Stimulated activated CD4-positive, alpha-beta T cell treated with anti-CD3 and anti-CD28 coated beads, TNF-alpha, amount 100 ng/mL, for 48 hours (primary cell): Measurements from ENCODE around the gene ZFPL1.

Experiments used
- DNase-seq, 3 donors: peaks; one replicate each; pipeline ENCODE4 v3.0.0-alpha.2; 2020; ENCODE audit warnings: low read depth in 3 of 3

ZFPL1 gene

GRCh38 chr11:65095427-65095826 lies 11.4 kb downstream of the ZFPL1 start:
- DNase-seq: no peak

- peak; percentile 65 to 86 (median 76) for DNase-seq
These were observed 12.2 kb downstream of the ZFPL1 start, which contains the start of gene VPS51 for GRCh38 chr11:65095974-65096806. TSS of gene VPS51 (plus strand) at chr11:65096214. CDS start at chr11:65096251, 37 bp downstream.

- no peak for DNase-seq
These were observed 12.9 kb downstream of the ZFPL1 start for GRCh38 chr11:65096926-65097325.

DNA sequence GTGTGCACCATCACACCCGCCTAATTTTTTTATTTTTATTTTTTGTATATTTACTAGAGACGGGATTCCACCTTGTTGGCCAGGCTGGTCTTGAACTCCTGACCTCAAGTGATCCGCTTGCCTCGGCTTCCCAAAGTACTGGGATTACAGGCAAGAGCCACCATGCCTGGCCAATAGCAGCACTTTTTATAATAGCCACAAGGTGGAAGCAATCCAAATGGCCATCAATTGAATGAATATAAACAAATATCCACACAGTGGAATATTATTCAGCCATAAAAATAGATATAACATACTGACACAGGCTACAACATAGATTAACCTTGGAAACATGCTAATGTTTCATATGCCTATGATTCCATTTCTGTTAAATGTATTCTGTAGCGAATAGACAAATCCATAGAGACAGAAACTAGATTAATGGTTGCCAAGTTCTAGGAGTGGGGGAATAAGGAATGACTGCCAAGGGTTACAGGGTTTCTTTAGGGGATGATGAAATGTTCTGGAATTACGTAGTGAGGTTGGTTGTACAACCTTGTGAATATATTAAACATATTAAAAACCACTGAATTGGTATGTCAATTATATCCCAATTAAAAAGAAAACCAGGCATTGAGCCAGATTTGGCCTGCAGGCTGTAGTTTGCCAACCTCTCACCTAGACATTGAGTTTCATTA lies 16.8 kb downstream of the ZFPL1 start:
- no peak for DNase-seq

DNA sequence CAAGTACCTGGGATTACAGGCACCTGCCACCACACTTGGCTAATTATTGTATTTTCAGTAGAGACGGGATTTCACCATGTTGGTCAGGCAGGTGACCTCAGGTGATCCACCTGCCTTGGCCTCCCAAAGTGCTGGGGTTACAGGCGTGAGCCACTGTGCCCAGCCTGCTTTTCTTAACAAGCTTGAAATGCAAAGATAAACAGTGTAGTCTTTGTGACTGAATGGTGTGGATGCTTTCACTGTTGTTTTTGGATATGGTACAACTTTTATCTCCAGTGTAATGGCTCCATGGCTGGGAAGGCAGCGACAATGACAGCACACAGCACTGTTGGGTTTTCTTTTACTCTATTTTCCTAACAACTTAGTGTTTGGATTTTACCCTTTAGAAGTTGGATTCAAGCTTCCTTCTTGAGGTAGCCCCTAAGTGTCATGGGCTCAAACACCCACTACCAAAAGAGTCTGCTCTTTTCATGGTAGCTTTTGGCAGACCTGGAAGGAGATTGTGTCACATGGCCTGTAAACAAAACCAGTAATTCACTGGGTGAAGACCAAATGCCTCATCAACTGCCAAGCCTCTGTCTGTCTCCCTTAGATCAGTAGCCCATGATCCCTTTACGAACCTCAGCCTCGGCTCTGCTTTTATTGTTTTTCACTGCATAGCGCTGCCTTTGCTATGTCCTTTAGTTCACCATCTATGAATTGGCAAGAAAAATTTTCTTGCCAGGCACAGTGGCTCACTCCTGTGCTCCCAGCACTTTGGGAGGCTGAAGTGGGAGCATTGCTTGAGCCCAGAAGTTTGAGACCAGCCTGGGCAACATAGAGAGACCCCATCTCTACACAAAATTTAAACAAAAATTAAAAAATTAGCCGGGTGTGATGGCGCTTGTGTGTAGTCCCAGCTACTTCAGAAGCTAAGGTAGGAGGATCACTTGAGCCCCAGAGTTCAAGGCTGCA lies 18.4 kb downstream of the ZFPL1 start:
- no peak for DNase-seq

GRCh38 chr11:65103476-65103875 lies 19.5 kb downstream of the ZFPL1 start:
- no peak for DNase-seq

DNA sequence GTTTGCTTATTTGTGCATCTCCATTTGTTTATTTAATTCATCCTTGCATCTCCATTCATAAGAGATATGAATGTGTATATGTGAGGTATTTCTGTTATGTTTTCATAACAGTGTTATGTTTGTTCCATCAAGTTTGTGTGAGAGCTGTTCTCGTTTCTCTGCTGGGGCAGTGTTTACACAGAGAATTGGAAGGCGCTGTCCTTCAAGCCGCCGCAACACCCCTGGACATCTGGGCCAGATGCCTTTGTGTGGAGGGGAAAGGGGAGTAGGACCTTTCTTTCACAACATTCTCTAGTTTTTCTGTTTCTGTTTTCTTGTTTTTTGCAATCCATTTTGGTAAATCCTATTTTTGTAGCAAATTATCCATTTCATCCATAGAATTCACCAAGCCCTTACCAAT lies 20.6 kb downstream of the ZFPL1 start:
- no peak for DNase-seq

DNA sequence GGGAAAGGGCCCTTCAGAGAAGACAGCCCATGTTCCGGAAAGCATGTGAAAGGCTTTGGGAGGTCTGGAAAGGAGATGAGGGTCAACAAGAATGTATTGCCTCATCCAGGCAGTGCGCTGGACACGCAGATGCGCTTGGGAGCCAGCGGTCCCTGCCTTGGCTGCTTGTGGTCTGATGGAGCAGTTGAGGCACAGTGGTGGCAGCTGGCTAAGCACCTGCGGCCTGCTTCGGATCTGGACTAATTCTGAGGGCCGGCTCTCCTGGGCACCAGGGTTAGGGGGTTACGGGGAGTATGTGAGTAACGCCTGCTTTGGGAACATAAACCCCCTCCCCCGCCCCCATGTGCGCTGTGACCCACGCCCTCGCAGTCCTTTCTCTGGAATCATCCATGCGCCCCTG lies 23.1 kb downstream of the ZFPL1 start:
- no peak for DNase-seq

GRCh38 chr11:65107751-65108468 lies 23.9 kb downstream of the ZFPL1 start:
- no peak for DNase-seq

DNA sequence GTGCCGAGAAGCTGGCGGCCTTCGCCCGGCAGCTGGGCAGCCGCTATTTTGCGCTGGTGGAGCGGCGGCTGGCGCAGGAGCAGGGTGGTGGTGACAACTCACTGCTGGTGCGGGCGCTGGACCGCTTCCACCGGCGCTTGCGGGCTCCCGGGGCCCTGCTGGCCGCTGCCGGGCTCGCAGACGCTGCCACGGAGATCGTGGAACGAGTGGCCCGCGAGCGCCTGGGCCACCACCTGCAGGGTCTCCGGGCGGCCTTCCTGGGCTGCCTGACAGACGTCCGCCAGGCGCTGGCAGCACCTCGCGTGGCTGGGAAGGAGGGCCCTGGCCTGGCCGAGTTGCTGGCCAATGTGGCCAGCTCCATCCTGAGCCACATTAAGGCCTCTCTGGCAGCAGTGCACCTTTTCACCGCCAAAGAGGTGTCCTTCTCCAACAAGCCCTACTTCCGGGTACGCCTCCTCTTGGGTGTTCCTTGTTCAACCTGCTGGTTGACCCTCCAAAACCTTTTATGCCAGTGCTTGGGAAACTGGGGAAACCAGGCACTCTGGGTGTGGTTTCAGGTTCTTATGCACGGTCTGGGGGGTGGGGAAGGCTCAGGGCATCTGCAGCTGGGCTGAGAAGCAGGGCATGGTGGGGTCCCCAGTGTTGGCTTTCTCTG lies 24.6 kb downstream of the ZFPL1 start:
- DNase-seq: no peak

DNA sequence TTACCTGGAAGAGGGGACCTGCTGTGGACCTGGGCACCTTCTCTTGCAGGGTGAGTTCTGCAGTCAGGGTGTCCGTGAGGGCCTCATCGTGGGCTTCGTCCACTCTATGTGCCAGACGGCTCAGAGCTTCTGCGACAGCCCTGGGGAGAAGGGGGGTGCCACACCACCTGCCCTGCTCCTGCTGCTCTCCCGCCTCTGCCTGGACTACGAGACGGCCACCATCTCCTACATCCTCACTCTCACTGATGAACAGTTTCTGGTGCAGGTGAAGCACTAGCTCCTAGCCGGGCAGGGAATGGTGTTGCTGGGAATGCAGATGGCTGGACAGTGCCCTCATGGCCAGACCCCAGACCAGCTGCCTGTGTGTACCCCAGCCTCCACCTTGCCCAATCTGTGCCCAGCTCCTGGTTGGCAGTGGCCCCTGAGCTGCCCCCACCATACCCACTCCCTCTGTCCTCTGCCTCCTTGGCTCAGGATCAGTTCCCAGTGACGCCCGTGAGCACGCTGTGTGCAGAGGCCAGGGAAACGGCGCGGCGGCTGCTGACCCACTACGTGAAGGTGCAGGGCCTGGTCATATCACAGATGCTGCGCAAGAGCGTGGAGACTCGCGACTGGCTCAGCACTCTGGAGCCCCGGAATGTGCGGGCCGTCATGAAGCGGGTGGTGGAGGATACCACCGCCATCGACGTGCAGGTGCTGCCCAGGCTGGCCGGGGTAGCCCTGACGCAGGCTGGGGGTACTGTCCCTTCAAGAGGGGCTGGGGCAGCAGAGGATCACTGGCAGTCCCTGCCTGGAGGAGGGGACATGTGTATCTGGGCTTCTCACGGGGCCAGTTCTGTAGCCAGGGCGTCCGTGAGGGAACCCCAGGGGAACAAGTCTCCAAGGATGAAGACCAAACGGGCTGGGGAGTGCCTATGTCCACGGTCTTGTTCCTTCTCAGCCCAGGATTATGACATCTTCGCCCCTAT lies 25.5 kb downstream of the ZFPL1 start:
- DNase-seq: no peak

- DNase-seq: peak; percentile 87 to 97 (median 93)
These were observed 26.4 kb downstream of the ZFPL1 start for GRCh38 chr11:65110354-65110861.

GRCh38 chr11:65111159-65111743 lies 27.2 kb downstream of the ZFPL1 start:
- no peak for DNase-seq

- DNase-seq: peak; percentile 86 to 97 (median 88)
These were observed 27.9 kb downstream of the ZFPL1 start, which contains the start of gene TM7SF2 for GRCh38 chr11:65111744-65112545. TSS of gene TM7SF2 (plus strand) at chr11:65111872. CDS start at chr11:65112016, 144 bp downstream.

DNA sequence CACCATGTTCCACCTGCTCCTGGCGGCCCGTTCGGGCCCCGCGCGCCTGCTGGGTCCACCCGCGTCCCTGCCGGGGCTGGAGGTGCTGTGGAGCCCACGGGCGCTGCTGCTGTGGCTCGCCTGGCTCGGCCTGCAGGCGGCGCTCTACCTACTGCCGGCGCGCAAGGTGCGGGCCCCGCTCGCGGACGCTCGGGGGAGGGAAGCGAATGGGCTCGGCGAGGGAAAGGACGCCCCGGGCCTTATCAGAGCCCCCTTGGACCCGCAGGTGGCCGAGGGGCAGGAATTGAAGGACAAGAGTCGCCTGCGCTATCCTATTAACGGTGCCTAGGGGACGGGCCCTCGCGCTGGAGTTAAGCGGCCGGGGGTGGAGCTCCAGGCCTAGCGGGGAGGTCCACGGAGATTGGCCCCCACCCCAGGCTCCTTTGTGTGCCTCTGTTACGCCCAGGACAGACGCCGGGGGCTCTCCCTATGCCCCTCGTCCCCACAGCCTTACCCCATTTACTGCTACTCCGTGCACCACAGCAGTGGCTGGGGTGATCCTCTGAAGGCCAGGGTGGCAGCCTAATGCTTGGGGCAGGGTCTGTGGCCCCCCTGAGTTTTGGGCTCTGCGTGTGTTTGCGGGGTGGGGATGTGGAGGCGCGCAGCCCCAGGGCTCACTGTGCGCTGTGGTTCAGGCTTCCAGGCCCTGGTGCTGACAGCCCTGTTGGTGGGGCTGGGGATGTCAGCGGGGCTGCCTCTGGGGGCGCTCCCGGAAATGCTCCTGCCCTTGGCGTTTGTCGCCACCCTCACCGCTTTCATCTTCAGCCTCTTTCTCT lies 28.7 kb downstream of the ZFPL1 start:
- peak; percentile 51 to 74 (median 57) for DNase-seq

DNA sequence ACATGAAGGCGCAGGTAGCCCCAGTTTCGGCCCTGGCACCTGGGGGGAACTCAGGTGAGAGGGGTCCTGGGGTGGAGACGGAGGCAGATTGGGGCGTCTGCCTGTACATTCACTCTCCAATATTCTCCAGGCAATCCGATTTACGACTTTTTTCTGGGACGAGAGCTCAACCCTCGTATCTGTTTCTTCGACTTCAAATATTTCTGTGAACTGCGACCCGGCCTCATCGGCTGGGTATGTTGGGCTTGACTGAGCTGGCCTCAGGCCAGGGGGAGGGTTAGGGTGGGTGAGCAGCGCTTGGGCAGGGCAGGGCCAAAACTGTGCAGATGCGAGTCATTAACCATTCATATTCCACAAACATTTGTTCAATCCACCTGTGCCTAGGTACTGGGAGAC lies 29.3 kb downstream of the ZFPL1 start:
- DNase-seq: no peak

DNA sequence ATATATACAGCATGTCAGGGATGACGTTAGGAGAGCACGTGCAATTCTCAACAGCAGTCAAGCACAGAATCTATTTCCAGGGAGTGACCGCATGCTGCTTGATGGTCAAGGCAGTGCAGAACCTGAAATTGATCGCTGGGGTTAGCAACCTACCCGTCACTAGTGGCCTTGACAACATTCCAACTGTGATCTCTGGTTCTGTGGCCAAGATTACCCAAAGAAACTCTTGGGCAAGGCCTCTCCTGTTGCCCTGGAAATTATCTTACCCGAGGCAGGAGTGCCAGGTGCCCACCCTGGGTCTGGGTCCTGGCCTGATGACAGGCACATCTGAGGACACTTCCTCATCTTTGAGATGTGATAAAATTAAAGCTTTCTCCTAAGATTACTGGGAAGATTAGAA lies 29.8 kb downstream of the ZFPL1 start:
- DNase-seq: no peak
